OCI-LY1 (cell line): ENCODE results near the gene SNAI3.

ENCODE experiments used
- H2AFZ ChIP-seq: fragments of 200-600 bp; sonication (generic), shearing (Covaris generic); 2 replicates; pipeline ENCODE4 v1.6.0; 2014; ENCODE audit warnings: antibody characterized with exemption, mild to moderate bottlenecking, low read length
- H3F3A ChIP-seq: fragments of 200-600 bp; sonication (generic), shearing (Covaris generic); 2 replicates; pipeline ENCODE4 v1.6.0; 2014; ENCODE audit warnings: mild to moderate bottlenecking, antibody characterized with exemption, low read length, moderate library complexity; ENCODE audit not compliant: insufficient read depth
- H3K27ac ChIP-seq: fragments of 200-600 bp; sonication (generic); 2 replicates; pipeline ENCODE4 v1.5.1; 2014; ENCODE audit warnings: low read length, mixed run types, mild to moderate bottlenecking, low read depth; ENCODE audit not compliant: poor library complexity, severe bottlenecking
- H3K27me3 ChIP-seq: fragments of 200-600 bp; sonication (generic); 2 replicates; pipeline ENCODE4 v1.6.0; 2014; ENCODE audit warnings: antibody characterized with exemption, mild to moderate bottlenecking, low read length, moderate library complexity; ENCODE audit not compliant: insufficient read depth
- H3K36me3 ChIP-seq: fragments of 200-600 bp; sonication (generic); 2 replicates; pipeline ENCODE4 v1.6.1; 2014; ENCODE audit warnings: mild to moderate bottlenecking, antibody characterized with exemption, low read length, moderate library complexity, mixed read lengths; ENCODE audit not compliant: insufficient read depth
- H3K4me1 ChIP-seq: fragments of 200-600 bp; sonication (generic); 2 replicates; pipeline ENCODE4 v1.5.1; 2014; ENCODE audit warnings: mild to moderate bottlenecking, low read length, moderate library complexity; ENCODE audit not compliant: insufficient read depth, severe bottlenecking
- H3K4me2 ChIP-seq: fragments of 200-600 bp; sonication (generic), shearing (Covaris generic); 2 replicates; pipeline ENCODE4 v1.6.1; 2014; ENCODE audit warnings: low read length
- H3K4me3 ChIP-seq: fragments of 200-600 bp; sonication (generic); 2 replicates; pipeline ENCODE4 v1.5.1; 2014; ENCODE audit warnings: low read length, low read depth, mild to moderate bottlenecking, mixed read lengths; ENCODE audit not compliant: poor library complexity, severe bottlenecking
- H3K79me2 ChIP-seq: fragments of 200-600 bp; shearing (Covaris generic); 2 replicates; pipeline ENCODE4 v1.6.1; 2016; ENCODE audit warnings: mixed run types, low read length, mixed read lengths; ENCODE audit not compliant: insufficient read depth
- H3K9ac ChIP-seq: fragments of 200-600 bp; sonication (generic), shearing (Covaris generic); 2 replicates; pipeline ENCODE4 v1.6.1; 2014; ENCODE audit warnings: mild to moderate bottlenecking, low read length, mixed read lengths
- H3K9me2 ChIP-seq: fragments of 200-600 bp; sonication (generic), shearing (Covaris generic); 2 replicates; pipeline ENCODE4 v1.6.1; 2014; ENCODE audit warnings: low read depth, mild to moderate bottlenecking, low read length, mixed read lengths
- H3K9me3 ChIP-seq: fragments of 200-600 bp; shearing (Covaris generic); 2 replicates; pipeline ENCODE4 v1.6.1; 2014; ENCODE audit warnings: low read length, mixed read lengths
- H4K20me1 ChIP-seq: fragments of 200-600 bp; sonication (generic), shearing (Covaris generic); 2 replicates; pipeline ENCODE4 v1.6.0; 2016; ENCODE audit warnings: mild to moderate bottlenecking, low read length; ENCODE audit not compliant: insufficient read depth
- CTCF ChIP-seq: fragments of 200-600 bp; sonication (generic), shearing (Covaris generic); IDR thresholded peaks from 2 replicates; pipeline ENCODE4 v1.5.1; 2017; ENCODE audit warnings: mild to moderate bottlenecking, antibody characterized with exemption, low read length, moderate library complexity, mixed read lengths
- EZH2 ChIP-seq: fragments of 200-600 bp; sonication (generic), shearing (Covaris generic); IDR thresholded peaks from 2 replicates; pipeline ENCODE4 v1.8.0; 2017; ENCODE audit warnings: borderline replicate concordance, mixed run types, mild to moderate bottlenecking, antibody characterized with exemption, low read length, moderate library complexity, mixed read lengths

The SNAI3 gene

GRCh38 chr16:88716601-88717001, 30.3 kb upstream of the SNAI3 start:
- TF ChIP-seq EZH2 (no peak), CTCF (no peak)

GRCh38 chr16:88716201-88716600, 29.9 kb upstream of the SNAI3 start:
- peaks cover 37% of the 10 kb centered on the region for H3K36me3 ChIP-seq
- H3K4me3 ChIP-seq, result no peak overlapping the region
- H3K9ac ChIP-seq, result no peak overlapping the region
- no peak overlapping the region for H3K4me2 ChIP-seq
- H3K9me2 ChIP-seq, result no peaks in the 10 kb centered on the region
- H3F3A ChIP-seq, result no peaks in the 10 kb centered on the region
- no peak overlapping the region for H2AFZ ChIP-seq
- no peaks in the 10 kb centered on the region for H3K4me1 ChIP-seq
- TF ChIP-seq CTCF, result no peak
- TF ChIP-seq EZH2, result no peak
- H4K20me1 ChIP-seq, result no peaks in the 10 kb centered on the region
- no peaks in the 10 kb centered on the region for H3K9me3 ChIP-seq
- H3K27me3 ChIP-seq, result no peaks in the 10 kb centered on the region
- H3K27ac ChIP-seq, result no peak overlapping the region
- H3K79me2 ChIP-seq, result no peaks in the 10 kb centered on the region

More at GRCh38 chr16:88716601-88717001, 30.3 kb upstream of the SNAI3 start:
- no peak overlapping the region for H3K4me3 ChIP-seq
- no peaks in the 10 kb centered on the region for H4K20me1 ChIP-seq
- no peak overlapping the region for H3K27ac ChIP-seq
- peaks cover 37% of the 10 kb centered on the region for H3K36me3 ChIP-seq
- H3K9ac ChIP-seq, result no peak overlapping the region
- H3K4me2 ChIP-seq, result no peak overlapping the region
- no peaks in the 10 kb centered on the region for H3K79me2 ChIP-seq
- no peaks in the 10 kb centered on the region for H3F3A ChIP-seq
- H3K4me1 ChIP-seq, result no peaks in the 10 kb centered on the region
- H3K9me3 ChIP-seq, result no peaks in the 10 kb centered on the region
- no peak overlapping the region for H2AFZ ChIP-seq
- no peaks in the 10 kb centered on the region for H3K9me2 ChIP-seq
- no peaks in the 10 kb centered on the region for H3K27me3 ChIP-seq

GRCh38 chr16:88715312-88716190, 29.2 kb upstream of the SNAI3 start:
- H3K9ac ChIP-seq, result no peak overlapping the region
- H3F3A ChIP-seq, result no peaks in the 10 kb centered on the region
- H3K27ac ChIP-seq, result no peak overlapping the region
- H3K4me3 ChIP-seq, result no peak overlapping the region
- H3K36me3 ChIP-seq, result peaks cover 37% of the 10 kb centered on the region
- no peak overlapping the region for H2AFZ ChIP-seq
- no peaks in the 10 kb centered on the region for H3K4me1 ChIP-seq
- TF ChIP-seq CTCF (no peak), EZH2 (no peak)
- H3K4me2 ChIP-seq, result no peak overlapping the region
- no peaks in the 10 kb centered on the region for H3K9me2 ChIP-seq
- no peaks in the 10 kb centered on the region for H4K20me1 ChIP-seq
- no peaks in the 10 kb centered on the region for H3K9me3 ChIP-seq
- no peaks in the 10 kb centered on the region for H3K27me3 ChIP-seq
- H3K79me2 ChIP-seq, result no peaks in the 10 kb centered on the region
